GM13977 (cell line): Measurements from ENCODE around the gene FGFR4.

Source experiments
- DNase-seq: peaks from one replicate; pipeline ENCODE4 v3.0.0; 2012; ENCODE audit warnings: low spot score
- CTCF ChIP-seq: IDR thresholded peaks from 2 replicates; pipeline ENCODE4 v1.5.1; 2012; ENCODE audit warnings: mild to moderate bottlenecking, control low read depth; ENCODE audit not compliant: insufficient read depth; ENCODE audit errors: extremely low read depth, missing control alignments
- in situ Hi-C: fragments of 300-500 bp; cut with MboI; formaldehyde crosslinking; loops from one replicate; pipeline ENCODE4 v1.12.0; 2022; ENCODE audit warnings: low sequenced_read_pairs, low pct_unique_long_range_greater_than_20kb, mixed read lengths, inconsistent platforms; ENCODE audit not compliant: unreplicated experiment

Gene FGFR4

GRCh38 chr5:177086654-177087397, at the start of gene FGFR4:
Gene FGFR4, plus strand, starts transcription at chr5:177086915. Its CDS starts 2,688 bp downstream, at chr5:177089603.
- TF ChIP-seq CTCF = peak; percentile 72
- in situ Hi-C loops = no loop called here
- DNase-seq = peak; percentile 94

- DNase-seq = no peak
- in situ Hi-C loops = no loop called here
- TF ChIP-seq CTCF = no peak
Measured at GRCh38 chr5:177036921-177037320, 49.8 kb upstream of the FGFR4 start.

- DNase-seq = no peak
- no peak for TF ChIP-seq CTCF
- in situ Hi-C loops = no loop called here
Measured at GRCh38 chr5:177040814-177041420, 45.8 kb upstream of the FGFR4 start.

GRCh38 chr5:177041936-177042335, 44.8 kb upstream of the FGFR4 start:
- no peak for DNase-seq
- TF ChIP-seq CTCF = no peak
- in situ Hi-C loops = no loop called here

- DNase-seq = no peak
- TF ChIP-seq CTCF = no peak
- in situ Hi-C loops = no loop called here
Measured at GRCh38 chr5:177043114-177043513, 43.6 kb upstream of the FGFR4 start.

- no peak for DNase-seq
- TF ChIP-seq CTCF = no peak
- in situ Hi-C loops = no loop called here
Measured at GRCh38 chr5:177043958-177044357, 42.8 kb upstream of the FGFR4 start.

- DNase-seq = no peak
- no peak for TF ChIP-seq CTCF
- in situ Hi-C loops = no loop called here
Measured at GRCh38 chr5:177044641-177045040, 42.1 kb upstream of the FGFR4 start.
